ENCODE data around the gene GCLM.
A peak's percentile ranks its signal among the peaks of the same experiment; 100 is the strongest.

GCLM gene

DNA sequence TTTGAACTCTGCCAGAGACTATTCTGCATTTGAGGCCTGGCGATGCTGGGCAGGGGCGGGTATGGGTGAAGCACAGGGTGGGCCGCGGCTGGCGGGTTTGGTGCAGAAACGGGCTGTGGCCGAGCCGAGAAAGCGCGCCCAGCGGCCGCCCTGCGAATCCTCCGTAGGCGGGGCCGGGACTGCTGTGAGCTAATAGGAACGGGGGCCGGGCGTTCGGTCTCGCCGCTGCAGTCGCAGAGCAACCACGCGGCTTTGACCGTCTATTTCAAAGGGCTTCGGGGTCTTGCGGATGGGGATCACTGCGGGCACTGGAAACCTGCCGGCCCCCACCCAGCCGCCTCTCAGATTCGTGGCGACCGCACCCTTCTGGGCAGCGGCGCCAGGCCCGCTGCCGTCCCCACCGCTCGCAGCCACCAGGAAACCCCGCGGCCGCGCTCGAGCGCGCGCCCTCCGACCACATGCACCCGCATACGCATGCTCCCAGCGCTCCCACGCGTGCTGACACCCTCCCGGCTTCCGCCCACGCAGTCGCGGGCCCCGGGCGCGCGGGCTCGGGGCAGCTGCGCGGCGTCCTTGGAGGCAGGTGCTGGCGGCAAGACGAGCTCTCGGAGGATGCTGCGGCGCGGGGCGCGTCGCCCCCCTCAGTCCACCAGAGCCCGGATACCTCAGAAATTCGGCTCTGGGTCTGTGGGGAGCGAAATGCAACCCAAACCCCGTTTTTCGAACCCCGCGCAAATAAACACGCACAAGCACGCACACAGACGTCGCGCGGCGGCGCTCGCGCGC is 62.8 kb downstream of the GCLM start:
- FAIRE-seq: no peak

DNA sequence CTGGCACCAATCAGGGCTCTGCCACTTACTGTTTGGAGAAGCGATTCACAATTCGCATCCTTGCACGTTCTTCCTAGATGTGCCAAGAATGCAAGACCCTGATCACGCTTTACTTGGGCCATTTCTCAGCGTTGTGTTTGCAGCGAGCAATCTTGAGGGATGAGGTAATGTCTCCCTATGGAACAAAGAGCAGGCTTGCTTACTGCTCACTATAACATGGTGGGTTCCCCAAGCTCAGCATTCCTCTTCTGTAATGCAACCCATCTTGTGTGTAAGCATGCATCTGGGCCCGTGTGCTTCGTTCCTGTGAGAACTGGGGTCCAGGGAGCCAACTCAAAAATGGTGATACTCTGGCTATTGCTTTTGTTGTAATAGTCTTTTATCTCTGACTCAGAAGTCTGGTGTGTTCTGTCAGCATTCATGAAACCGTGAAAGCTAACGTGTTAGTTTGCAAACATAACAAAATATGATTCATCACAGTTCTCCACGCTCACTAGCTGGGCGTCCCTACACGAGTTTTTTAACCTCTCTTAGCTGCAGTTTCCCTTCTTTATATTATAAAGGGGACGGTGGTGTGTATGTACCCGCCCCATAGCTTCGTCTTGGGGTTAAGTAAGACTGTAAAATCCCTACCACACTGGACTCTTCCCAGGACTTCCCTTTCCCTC is 63.6 kb downstream of the GCLM start:
- FAIRE-seq: no peak

DNA sequence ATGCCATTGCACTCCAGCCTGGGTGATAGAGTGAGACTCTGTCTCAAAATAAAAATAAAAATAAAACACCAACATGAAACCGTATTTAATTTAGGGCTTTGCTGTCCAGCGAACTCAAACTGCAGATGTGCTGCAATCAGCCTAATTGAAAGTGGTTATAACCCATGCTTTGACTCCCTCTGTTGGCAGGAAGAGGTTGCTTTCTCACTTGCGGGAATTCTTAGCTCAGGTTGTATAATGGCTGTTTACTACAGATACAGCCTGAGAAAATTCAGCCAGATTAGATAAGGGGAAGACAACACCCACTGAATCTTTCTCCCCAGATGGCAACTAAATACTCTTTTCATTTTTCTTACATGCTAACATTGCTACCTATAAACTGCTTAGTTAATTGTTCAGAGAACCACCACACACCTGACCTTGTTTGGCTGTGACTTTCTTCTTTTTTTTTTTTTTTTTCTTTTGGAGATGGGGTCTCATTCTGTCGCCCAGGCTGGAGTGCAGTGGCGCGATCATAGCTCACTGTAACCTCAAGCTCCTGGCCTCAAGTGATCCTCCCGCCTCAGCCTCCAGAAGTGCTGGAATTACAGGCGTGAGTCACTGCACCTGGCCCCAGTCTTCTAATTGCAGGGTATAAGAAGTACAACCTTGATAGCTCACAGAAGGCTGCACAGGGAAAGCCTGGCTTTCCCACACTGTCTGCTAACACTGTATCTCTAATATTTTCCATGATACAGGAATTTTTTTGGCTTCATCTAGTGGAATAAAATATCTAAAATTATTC is 64.8 kb downstream of the GCLM start:
- FAIRE-seq: peak; percentile 86

DNA sequence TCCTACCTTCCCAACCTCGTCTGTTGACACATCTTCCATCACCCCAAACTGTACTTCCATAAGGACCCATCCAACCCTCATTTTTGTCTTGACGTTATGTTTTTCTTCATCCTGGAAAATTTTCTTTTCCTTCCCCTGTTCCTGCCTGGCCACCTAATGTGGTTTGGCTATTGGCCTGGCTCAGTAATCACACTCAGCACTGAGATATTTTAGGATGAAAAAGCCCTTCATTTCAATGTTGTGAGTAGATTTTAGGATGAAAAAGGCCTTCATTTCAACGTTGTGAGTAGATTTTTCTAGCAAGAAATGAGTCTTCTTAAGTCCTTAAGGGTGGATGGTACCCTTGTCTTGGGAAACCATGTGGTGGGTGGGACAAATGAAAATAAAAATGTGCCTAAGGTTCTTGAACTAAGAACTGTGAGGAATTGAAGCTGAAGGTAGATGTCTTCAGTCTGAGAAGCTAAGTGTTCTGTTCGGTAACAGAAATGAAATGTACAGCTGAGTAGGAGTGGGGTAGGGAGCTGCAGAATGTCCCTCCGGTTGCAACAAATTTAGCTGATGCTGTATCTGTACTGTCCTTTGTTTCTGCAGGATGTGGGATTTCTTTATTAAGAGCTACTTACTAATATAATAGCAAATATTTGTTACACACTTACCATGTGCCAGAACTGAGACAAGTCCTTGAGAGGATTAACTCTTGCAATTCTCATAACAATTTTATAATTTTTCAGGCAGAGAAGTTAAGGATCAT is 66.3 kb downstream of the GCLM start:
- FAIRE-seq: no peak

GRCh38 chr1:93841771-93842170 is 67.5 kb downstream of the GCLM start:
- FAIRE-seq: no peak

GRCh38 chr1:93840956-93841482 is 68.2 kb downstream of the GCLM start:
- FAIRE-seq: no peak

DNA sequence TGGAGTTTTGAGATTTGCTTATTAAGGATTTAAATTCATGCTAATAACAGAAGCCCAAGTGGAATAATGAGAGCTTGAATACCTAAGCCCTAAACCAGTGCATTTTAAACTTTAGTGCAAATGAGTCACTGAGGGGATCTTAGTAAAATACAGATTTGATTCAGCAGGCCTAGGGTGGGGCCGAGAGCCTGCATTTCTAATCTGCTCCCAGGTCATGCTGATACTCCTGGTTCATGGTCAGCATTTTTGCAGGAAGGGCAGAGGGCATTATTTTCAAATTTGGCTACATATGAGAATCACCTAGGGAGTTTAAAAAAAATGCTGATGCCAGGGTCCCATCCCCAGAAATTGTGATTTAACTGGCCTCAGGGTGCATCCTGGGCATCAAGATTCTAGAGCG is 69.5 kb downstream of the GCLM start:
- FAIRE-seq: no peak

DNA sequence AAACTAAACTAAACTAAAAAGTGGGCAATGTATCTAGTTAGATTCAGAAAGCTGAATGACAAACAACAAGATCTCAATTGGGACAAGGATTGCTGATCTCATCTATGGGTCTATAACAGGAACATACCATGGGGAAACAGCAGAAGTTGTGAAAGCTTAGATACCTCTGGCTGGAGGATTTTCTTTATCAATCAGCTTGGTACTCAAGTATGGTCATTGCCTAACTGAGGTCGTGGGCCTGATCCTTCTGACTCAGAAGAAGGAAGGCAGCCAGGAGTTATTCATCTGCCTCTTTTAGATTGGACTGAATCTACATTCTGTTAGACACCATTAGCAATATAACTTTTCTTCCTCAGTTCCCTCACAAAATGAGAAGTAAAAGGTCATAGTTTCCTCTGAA is 69.9 kb downstream of the GCLM start:
- no peak for FAIRE-seq

DNA sequence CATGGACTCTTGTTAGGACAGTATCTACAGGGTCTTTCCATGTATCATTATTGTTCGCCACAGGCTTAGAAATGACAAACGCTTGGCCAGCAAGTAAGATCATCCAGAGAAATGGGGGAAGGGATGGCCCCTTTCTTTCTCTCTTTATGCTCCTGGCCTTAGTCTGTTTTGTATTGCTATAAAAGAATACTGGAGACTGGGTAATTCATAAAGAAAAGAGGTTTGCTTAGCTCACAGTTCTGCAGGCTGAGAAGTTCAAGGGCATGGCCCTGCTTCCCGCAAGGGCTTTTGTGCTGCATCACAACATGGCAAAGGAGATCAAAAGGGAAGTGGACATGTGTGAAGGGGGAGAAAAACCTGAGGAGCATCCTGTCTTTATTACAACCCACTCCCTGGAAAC is 71.3 kb downstream of the GCLM start:
- no peak for FAIRE-seq

Measured in G401.6 (cell line).